ENCODE measurements around the gene PRSS8.
"Not testable (repeated sequence)": the region's sequence is repeated elsewhere in the genome, so short reads cannot be mapped to it uniquely, and the experiment has no call there.

The PRSS8 gene

DNA sequence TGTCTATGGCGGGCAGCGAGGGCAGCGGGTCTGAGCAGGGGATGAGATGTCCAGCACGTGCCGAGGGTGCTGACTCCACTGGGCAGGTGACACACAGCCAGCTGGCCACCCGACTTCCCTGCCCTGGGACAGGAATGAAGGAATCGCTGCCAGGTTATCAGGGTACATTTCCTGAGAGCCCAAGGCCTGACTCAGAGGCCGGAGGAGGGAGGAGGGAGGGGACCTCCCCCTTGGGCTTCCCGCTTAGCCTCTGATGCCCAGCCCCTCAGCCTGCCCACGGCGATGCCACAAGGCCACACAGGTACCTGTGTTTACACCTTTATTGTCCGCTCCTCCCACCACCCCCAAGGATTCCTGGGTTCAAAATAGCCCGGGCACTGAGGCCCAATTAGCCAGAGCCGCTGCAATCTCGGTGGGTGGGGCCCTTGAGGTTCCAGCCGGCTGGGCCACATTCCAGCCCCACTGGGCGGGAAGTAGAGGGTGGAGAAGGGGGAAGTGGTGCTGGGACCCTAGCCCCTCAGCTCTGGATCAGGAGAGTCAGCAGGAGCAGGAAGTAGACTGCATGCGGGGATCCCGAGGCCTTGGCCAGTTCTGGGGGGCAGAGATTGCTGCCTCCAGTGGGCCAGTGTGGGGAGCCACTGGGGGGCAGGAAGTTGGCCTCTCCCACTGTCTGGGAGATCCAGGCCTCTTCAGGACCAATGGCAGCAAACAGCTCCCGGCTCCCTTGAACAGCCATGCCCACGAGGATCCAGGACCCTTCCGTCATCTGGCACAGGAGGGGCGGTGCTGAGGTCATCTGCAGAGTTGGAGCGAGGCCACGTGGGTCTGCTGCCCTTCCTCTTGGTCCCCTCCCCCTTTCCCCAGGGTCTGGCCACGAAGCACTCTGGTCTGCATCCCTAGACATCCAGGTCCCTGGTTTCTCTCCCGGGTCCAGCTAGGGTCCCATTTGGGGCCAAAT, 3.4 kb upstream of the PRSS8 start:
- Mint-ChIP-seq H3K27me3 (no peaks in the 10 kb centered on the region), H3K4me1 (peaks cover 6% of the 10 kb centered on the region), H3K4me3 (no peak overlapping the region), H3K36me3 (no peaks in the 10 kb centered on the region), H3K27ac (no peak overlapping the region), H3K9me3 (no peaks in the 10 kb centered on the region)
- ATAC-seq (ENCODE audit: low read depth) = no peak
- DNase-seq (ENCODE audit: low spot score in 2 of 2) = no peak

DNA sequence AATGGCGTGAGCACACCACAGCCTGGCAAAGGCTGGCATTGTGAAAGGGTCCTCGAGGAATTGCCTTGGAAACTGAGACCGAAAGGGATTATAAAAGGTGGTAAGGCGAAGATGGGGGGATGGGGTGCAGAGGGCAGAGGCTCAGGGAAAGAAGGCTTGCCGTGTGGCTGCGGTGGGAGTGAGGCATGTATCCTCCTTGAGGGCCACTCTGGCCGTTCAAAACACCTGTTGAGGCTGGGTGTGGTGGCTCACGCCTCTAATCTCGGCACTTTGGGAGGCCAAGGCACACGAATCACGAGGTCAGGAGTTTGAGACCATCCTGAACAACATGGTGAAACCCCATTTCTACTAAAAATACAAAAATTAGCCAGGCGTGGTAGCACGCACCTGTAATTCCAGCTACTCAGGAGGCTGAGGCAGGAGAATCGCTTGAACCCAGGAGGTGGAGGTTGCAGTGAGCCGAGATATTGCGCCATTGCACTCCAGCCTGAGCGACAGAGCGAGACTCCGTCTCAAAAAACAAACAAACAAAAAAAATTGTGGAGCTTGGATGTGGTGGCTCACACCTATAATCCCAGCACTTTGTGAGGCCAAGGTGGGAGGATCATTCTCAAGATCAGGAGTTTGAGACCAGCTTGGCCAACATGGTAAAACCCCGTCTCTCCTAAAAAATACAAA, 1.4 kb upstream of the PRSS8 start:
- not testable (repeated sequence) for H3K36me3 Mint-ChIP-seq; H3K27me3 Mint-ChIP-seq; H3K4me3 Mint-ChIP-seq; ATAC-seq (ENCODE audit: low read depth); H3K27ac Mint-ChIP-seq; H3K4me1 Mint-ChIP-seq; H3K9me3 Mint-ChIP-seq; DNase-seq (ENCODE audit: low spot score in 2 of 2)

DNA sequence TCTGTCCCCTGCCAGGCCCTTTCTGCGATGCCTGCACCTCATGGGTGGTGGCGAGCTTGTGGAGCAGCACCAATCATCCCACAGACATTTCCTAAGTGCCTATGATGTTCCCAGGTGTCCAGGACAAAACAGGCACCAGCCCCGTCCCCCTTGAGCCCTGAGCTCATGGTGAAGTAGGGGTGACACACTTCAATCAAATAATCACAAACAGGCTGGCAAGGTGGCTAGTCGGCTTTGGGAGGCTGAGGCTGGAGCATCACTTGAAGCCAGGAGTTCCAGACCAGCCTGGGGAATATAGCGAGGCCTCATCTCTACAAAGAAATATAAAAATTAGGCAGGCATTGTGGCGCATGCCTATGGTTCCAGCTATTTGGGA, 748 bp upstream of the PRSS8 start:
- Mint-ChIP-seq H3K27me3 (no peaks in the 10 kb centered on the region), H3K9me3 (no peaks in the 10 kb centered on the region), H3K36me3 (peaks cover 2% of the 10 kb centered on the region), H3K4me1 (no peaks in the 10 kb centered on the region), H3K27ac (no peak overlapping the region), H3K4me3 (no peak overlapping the region)
- DNase-seq (ENCODE audit: low spot score in 2 of 2) = no peak
- no peak for ATAC-seq (ENCODE audit: low read depth)

DNA sequence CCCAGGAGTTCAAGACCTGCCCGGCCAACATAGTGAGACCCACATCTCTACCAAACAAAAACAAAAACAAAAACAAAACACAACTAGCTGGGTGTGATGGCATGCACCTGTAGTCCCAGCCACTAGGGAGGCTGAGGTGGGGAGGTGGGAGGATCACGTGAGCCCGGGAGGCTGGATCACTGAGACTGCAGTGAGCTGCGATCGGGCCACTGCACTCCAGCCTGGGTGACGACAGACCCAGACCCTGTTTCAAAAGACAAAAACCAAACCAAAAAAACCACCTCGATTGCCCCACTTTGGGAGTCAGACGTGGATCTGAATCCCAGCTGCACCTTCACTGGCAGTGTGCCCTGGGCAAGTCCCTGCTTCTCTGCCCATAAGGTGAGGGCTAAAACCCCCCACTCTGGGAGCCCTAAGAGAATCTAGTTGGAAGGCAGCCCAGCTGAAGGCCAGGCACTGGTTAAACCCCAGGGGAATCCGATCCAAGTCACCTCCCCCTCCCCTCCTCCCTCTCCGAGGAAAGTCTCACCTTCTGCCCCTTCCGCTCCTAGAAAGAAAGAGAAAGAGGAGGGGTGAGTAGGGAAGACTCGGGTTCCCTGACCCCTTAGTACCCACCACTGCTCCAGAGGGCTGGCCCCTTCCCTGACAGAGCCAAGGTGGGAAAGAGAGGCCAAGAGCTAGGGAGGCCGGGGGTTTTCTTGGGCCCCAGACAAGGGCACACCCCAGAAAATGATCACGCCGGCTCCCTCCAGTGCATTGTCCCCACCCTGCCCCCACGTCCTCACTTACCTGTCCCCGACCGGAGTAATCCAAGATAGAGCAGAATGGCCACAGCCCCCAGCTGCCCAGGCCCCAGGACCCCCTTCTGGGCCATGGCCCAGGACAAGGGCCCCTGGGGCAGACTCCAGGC, 647 bp downstream of the PRSS8 start:
- no peaks in the 10 kb centered on the region for H3K27me3 Mint-ChIP-seq
- no peaks in the 10 kb centered on the region for H3K4me1 Mint-ChIP-seq
- H3K4me3 Mint-ChIP-seq = no peak overlapping the region
- H3K27ac Mint-ChIP-seq = no peak overlapping the region
- ATAC-seq (ENCODE audit: low read depth) = no peak
- H3K36me3 Mint-ChIP-seq = peaks cover 2% of the 10 kb centered on the region
- no peaks in the 10 kb centered on the region for H3K9me3 Mint-ChIP-seq
- DNase-seq (ENCODE audit: low spot score in 2 of 2) = no peak

DNA sequence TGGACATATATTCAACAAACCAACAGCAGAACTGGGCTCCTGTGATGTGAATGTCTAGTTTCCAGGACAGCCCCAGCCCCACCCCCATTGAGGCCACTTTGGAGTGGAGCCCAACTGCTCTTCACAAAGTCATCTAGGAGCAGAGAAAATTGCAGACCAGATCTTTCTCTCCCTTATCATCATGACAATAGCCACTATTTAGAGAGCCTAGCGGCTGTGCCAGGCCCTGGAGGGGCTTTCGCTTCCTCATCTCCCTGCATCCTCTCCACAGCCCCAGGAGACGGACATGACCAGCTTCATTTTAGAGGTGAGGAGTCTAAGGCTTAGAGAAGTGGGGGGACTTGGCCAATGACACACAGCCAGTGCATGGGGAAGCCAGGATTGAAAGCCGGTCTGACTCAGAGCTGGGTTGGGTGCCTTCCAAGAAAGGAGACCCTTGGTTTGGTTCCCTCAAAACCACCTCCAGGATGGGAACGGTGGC, 1.4 kb downstream of the PRSS8 start:
- Mint-ChIP-seq H3K27me3 (no peaks in the 10 kb centered on the region), H3K27ac (no peak overlapping the region), H3K36me3 (peaks cover 2% of the 10 kb centered on the region), H3K4me1 (no peaks in the 10 kb centered on the region), H3K9me3 (no peaks in the 10 kb centered on the region), H3K4me3 (no peak overlapping the region)
- DNase-seq (ENCODE audit: low spot score in 2 of 2) (no peak), ATAC-seq (ENCODE audit: low read depth) (no peak)

DNA sequence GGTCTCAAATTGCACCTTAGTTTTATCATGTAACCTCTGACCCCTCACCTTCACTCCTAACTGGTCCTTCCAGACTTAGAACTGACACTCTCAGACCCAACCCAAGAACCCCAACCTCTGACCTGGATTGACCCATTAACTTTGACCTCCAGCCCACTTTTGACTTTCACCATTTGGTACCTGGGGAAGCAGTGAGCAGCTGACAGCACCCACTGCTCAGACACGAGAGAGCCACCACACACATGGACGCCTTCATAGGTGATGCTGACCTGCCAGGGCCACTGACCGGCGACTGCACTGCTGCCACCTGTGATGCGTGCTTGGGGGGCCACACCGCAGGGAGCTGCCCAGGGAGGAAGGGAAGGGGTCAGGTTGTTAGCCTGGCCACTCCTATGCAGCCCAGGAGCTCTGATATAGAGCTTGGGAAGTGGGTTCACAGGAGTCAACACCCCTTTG, 2.5 kb downstream of the PRSS8 start:
- H3K27ac Mint-ChIP-seq = no peak overlapping the region
- no peaks in the 10 kb centered on the region for H3K9me3 Mint-ChIP-seq
- ATAC-seq (ENCODE audit: low read depth) (no peak), DNase-seq (ENCODE audit: low spot score in 2 of 2) (no peak)
- H3K36me3 Mint-ChIP-seq = peaks cover 2% of the 10 kb centered on the region
- H3K4me3 Mint-ChIP-seq = no peak overlapping the region
- no peaks in the 10 kb centered on the region for H3K27me3 Mint-ChIP-seq
- H3K4me1 Mint-ChIP-seq = no peaks in the 10 kb centered on the region

DNA sequence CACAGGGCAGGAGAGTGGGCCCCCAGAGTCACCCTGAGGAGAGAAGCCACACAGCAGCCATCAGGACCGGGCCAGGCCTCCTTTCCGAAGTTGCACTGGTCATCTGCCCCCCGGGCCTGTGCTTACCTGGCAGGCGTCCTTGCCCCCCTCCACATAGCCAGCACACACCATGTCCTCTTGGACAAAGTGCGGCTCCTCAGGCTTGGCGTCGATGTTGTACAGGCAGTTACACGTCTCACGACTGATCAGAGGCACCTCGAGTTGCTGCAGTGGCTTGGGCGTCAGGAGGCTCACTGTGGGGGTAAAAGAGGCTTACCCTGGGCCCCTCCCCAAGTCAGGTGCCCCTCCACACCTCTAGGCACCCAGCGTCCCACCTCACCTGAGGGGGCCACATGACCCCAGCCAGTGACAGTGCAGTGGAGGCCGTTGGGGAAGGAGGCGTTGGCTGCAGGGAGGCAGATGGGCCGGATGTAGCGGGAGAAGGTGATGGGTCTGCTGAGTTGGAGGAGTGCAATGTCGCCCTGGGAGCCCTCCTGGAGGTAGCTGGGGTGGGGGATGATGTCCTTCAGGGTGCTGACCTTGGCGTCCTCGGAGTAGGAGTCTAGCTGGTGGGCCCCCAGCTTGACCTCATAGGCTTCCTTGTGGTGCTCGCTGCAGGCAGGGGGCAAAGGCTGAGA, 3.1 kb downstream of the PRSS8 start:
- peaks cover 7% of the 10 kb centered on the region for H3K36me3 Mint-ChIP-seq
- H3K4me3 Mint-ChIP-seq = no peak overlapping the region
- no peaks in the 10 kb centered on the region for H3K9me3 Mint-ChIP-seq
- no peak for DNase-seq (ENCODE audit: low spot score in 2 of 2)
- H3K27ac Mint-ChIP-seq = no peak overlapping the region
- H3K4me1 Mint-ChIP-seq = no peaks in the 10 kb centered on the region
- no peaks in the 10 kb centered on the region for H3K27me3 Mint-ChIP-seq
- no peak for ATAC-seq (ENCODE audit: low read depth)

DNA sequence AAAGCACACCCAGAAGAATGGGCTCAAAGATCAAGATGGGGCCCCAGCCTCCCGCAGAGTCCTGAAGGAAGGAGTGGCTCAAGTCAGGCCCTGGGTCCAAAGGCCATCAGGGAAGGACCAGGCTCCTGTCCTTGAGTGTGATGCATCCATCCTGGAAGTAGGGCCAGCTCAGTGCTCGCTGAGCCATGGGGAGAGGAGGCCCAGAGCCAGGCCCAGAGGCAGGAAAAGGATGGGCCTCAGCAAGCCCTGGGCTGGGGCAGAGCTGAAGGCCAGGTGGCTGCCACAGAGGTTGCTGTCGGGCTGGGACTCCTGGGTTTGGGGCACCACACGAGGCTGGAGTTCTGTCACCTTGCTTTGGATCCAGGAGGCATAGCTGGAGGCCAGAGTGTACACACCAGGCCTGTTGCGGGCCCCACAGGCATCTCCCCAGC, 3.7 kb downstream of the PRSS8 start:
- peaks cover 7% of the 10 kb centered on the region for H3K36me3 Mint-ChIP-seq
- H3K27ac Mint-ChIP-seq = no peak overlapping the region
- H3K27me3 Mint-ChIP-seq = no peaks in the 10 kb centered on the region
- ATAC-seq (ENCODE audit: low read depth) (no peak), DNase-seq (ENCODE audit: low spot score in 2 of 2) (no peak)
- H3K9me3 Mint-ChIP-seq = no peaks in the 10 kb centered on the region
- H3K4me3 Mint-ChIP-seq = no peak overlapping the region
- no peaks in the 10 kb centered on the region for H3K4me1 Mint-ChIP-seq

DNA sequence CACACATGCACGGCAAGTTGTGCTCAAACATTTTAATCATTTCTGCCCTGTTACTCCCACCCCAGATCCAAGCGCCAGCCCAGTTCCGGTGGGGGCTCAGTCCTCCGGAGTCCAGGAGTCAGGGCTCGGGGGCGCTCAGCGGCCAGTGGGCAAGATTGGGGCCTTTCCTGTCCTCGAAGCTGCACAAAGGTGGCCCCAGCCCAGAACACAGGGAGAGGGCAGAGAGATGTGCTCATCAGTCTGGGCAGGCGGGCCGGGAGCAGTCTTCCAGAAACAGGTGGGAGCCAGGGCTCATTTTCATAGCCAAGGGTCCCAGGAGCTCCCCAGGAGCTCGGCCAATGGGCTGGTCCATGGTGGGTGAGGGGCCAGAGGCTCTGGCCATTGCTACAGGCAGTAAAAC, 4.1 kb downstream of the PRSS8 start:
- ATAC-seq (ENCODE audit: low read depth) = no peak
- no peaks in the 10 kb centered on the region for H3K9me3 Mint-ChIP-seq
- no peak overlapping the region for H3K27ac Mint-ChIP-seq
- peaks cover 8% of the 10 kb centered on the region for H3K36me3 Mint-ChIP-seq
- no peaks in the 10 kb centered on the region for H3K27me3 Mint-ChIP-seq
- no peaks in the 10 kb centered on the region for H3K4me1 Mint-ChIP-seq
- H3K4me3 Mint-ChIP-seq = no peak overlapping the region
- no peak for DNase-seq (ENCODE audit: low spot score in 2 of 2)

DNA sequence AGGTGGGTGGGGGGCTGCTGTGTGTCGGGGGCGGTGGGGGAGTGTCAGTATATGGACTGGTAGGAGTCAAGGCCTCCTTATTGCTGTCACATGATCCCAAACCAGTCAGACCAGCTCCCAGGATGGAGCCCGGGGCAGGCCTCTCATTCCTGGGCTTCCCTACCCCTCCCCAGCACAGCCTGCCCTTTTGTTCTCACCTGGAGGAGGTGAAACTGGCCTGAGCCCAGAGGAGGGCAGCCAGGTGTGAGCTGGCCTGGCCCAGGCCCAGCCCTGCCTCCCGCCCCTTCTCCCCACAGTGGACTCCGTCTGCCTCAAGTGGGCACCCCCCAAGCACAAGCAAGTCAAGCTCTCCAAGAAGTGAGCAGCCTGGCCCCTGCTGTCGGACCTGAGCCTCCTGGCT, 4.6 kb downstream of the PRSS8 start:
- DNase-seq (ENCODE audit: low spot score in 2 of 2) (no peak), ATAC-seq (ENCODE audit: low read depth) (no peak)
- Mint-ChIP-seq H3K36me3 (peaks cover 13% of the 10 kb centered on the region), H3K4me1 (no peaks in the 10 kb centered on the region), H3K27ac (no peak overlapping the region), H3K27me3 (no peaks in the 10 kb centered on the region), H3K4me3 (no peak overlapping the region), H3K9me3 (no peaks in the 10 kb centered on the region)

DNA sequence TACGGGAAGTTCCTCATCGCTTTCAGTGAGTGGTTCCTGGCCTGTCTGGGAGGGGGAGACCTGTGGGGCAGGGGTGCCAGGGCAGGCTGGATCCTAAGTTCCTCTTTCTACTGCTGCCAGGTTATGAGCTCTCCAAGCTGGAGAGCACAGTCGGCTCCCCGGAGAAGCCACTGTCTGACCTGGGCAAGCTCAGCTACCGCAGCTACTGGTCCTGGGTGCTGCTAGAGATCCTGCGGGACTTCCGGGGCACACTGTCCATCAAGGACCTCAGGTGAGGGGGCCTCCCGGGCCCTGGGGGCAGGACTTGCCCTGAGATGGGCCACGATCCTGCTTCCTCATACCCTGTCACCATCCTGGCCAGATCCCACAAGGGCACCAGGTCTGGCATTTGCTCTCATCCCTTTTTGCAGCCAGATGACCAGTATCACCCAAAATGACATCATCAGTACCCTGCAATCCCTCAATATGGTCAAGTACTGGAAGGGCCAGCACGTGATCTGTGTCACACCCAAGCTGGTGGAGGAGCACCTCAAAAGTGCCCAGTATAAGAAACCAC, 5.1 kb downstream of the PRSS8 start:
- ATAC-seq (ENCODE audit: low read depth) (no peak), DNase-seq (ENCODE audit: low spot score in 2 of 2) (no peak)
- Mint-ChIP-seq H3K9me3 (no peaks in the 10 kb centered on the region), H3K27me3 (no peaks in the 10 kb centered on the region), H3K36me3 (peaks cover 15% of the 10 kb centered on the region), H3K4me1 (no peaks in the 10 kb centered on the region), H3K4me3 (no peak overlapping the region), H3K27ac (no peak overlapping the region)

DNA sequence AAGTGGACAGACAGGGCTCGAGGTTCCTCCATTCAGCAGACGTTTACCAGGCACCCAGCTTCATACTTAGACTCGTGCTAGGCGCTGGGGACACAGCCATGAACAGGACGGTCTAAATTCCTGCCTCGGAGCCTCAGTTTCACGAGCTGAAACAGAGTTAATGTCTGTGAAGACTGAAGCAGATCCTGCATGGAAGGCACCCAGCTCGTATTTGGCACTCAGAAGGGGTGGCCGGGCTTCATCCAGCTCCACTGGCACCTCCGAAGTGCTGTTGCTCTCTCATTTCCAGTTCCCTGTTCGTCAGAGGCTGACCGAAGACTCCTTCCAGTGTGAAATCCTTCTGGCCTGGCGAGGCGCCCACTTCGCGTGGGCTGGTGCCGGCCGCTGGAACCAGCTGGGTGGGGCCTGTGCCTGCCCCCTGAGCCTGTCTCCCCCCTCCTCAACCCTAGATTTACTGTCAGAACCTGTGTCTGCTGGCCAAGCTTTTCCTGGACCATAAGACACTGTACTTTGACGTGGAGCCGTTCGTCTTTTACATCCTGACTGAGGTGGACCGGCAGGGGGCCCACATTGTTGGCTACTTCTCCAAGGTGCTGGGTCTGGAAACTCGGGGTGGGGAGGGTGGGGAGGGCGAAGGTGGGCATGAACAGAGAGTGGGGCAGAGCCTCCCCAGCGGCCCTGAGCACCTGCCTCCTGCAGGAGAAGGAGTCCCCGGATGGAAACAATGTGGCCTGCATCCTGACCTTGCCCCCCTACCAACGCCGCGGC, 5.8 kb downstream of the PRSS8 start:
- no peak overlapping the region for H3K27ac Mint-ChIP-seq
- no peaks in the 10 kb centered on the region for H3K9me3 Mint-ChIP-seq
- ATAC-seq (ENCODE audit: low read depth) (no peak), DNase-seq (ENCODE audit: low spot score in 2 of 2) (no peak)
- H3K27me3 Mint-ChIP-seq = no peaks in the 10 kb centered on the region
- no peak overlapping the region for H3K4me3 Mint-ChIP-seq
- H3K4me1 Mint-ChIP-seq = no peaks in the 10 kb centered on the region
- H3K36me3 Mint-ChIP-seq = peaks cover 15% of the 10 kb centered on the region
